KMS-11 (cell line): ENCODE results near the gene SLC30A1.

ENCODE experiments used
- H2AFZ ChIP-seq: fragments of 200-600 bp; sonication (generic); 2 replicates; pipeline ENCODE4 v1.6.1; 2016; ENCODE audit warnings: antibody characterized with exemption, mixed run types, low read depth
- H3K27ac ChIP-seq: fragments of 200-600 bp; sonication (generic); 2 replicates; pipeline ENCODE4 v1.6.1; 2016; ENCODE audit warnings: mild to moderate bottlenecking, mixed run types
- H3K27me3 ChIP-seq: fragments of 200-600 bp; sonication (generic); 2 replicates; pipeline ENCODE4 v1.6.1; 2017; ENCODE audit warnings: mild to moderate bottlenecking, low read depth, mixed run types, moderate library complexity; ENCODE audit not compliant: insufficient read depth
- H3K36me3 ChIP-seq: fragments of 200-600 bp; sonication (generic); 2 replicates; pipeline ENCODE4 v1.6.1; 2017; ENCODE audit warnings: mild to moderate bottlenecking, mixed run types; ENCODE audit not compliant: insufficient read depth
- H3K4me1 ChIP-seq: fragments of 200-600 bp; sonication (generic); 2 replicates; pipeline ENCODE4 v1.6.1; 2016; ENCODE audit warnings: mild to moderate bottlenecking, low read depth, mixed run types; ENCODE audit not compliant: poor library complexity, severe bottlenecking
- H3K4me2 ChIP-seq: fragments of 200-600 bp; sonication (generic); 2 replicates; pipeline ENCODE4 v1.7.0; 2016; ENCODE audit warnings: mild to moderate bottlenecking, mixed run types
- H3K4me3 ChIP-seq: fragments of 200-600 bp; sonication (generic); IDR thresholded peaks from 2 replicates; pipeline ENCODE4 v1.6.1; 2017; ENCODE audit warnings: low read depth, low read length, mixed read lengths; ENCODE audit not compliant: insufficient read depth
- H3K79me2 ChIP-seq: fragments of 200-600 bp; sonication (generic); 2 replicates; pipeline ENCODE4 v1.6.1; 2016; ENCODE audit warnings: low read depth, mixed run types; ENCODE audit not compliant: insufficient read depth
- H3K9ac ChIP-seq: fragments of 200-600 bp; sonication (generic); 2 replicates; pipeline ENCODE4 v1.6.1; 2016; ENCODE audit warnings: mild to moderate bottlenecking, mixed run types
- H4K20me1 ChIP-seq: fragments of 200-600 bp; sonication (generic); 2 replicates; pipeline ENCODE4 v1.6.1; 2016; ENCODE audit warnings: mild to moderate bottlenecking, mixed run types; ENCODE audit not compliant: insufficient read depth
- TF ChIP-seq, protein P1 (sequence below): fragments of 200-600 bp; sonication (generic); conservative IDR thresholded peaks from 2 replicates; pipeline ENCODE4 v1.6.1; 2017; ENCODE audit warnings: low read depth, mild to moderate bottlenecking, antibody characterized with exemption, low read length, moderate library complexity, mixed read lengths

SLC30A1 gene

DNA sequence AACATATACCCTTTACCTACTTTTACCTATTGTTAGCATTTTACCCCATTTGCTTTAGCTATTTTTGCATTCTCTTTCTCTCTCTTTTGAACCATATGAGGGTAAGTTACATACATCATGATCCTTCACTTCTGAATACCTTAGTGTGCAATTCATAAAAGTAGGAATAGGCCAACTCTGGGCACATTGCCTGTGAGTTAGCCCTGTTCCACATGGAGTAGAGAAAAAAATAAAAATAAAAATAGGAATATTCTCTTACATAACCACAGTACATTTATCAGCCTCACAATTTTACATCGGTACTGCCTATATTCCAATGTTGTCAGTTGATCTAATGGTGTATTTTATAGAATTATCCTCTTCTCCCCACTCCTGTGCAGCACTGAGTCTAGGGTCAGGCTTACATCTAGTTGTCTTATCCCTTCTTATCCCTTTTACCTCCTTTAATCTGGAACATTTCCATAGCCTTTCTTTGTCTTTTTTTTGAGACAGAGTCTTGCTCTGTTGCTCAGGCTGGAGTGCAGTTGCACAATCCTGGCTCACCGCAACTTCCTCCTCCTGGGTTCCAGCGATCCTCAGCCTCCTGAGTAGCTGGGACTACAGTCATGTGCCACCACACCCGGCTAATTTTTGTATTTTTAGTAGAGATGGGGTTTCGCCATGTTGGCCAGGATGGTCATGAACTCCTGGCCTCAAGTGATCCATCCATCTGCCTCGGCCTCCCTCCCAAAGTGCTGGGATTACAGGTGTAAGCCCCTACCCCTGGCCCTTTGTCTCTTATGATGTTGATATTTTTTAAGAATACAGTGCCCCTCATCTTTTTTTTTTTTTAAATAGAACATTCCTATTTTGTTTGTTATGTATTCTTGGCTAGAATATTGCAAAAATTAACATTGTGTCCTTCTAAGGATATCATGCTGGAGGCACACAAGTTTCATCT is 11.1 kb upstream of the SLC30A1 start:
- Histone ChIP-seq H3K79me2 (no peaks in the 10 kb centered on the region), H3K27ac (no peak overlapping the region), H3K36me3 (no peaks in the 10 kb centered on the region), H2AFZ (no peak overlapping the region), H3K9ac (no peak overlapping the region), H3K4me1 (no peaks in the 10 kb centered on the region), H3K4me2 (no peak overlapping the region), H4K20me1 (no peaks in the 10 kb centered on the region), H3K4me3 (no peak overlapping the region), H3K27me3 (no peaks in the 10 kb centered on the region)
- TF ChIP-seq, protein P1, sequence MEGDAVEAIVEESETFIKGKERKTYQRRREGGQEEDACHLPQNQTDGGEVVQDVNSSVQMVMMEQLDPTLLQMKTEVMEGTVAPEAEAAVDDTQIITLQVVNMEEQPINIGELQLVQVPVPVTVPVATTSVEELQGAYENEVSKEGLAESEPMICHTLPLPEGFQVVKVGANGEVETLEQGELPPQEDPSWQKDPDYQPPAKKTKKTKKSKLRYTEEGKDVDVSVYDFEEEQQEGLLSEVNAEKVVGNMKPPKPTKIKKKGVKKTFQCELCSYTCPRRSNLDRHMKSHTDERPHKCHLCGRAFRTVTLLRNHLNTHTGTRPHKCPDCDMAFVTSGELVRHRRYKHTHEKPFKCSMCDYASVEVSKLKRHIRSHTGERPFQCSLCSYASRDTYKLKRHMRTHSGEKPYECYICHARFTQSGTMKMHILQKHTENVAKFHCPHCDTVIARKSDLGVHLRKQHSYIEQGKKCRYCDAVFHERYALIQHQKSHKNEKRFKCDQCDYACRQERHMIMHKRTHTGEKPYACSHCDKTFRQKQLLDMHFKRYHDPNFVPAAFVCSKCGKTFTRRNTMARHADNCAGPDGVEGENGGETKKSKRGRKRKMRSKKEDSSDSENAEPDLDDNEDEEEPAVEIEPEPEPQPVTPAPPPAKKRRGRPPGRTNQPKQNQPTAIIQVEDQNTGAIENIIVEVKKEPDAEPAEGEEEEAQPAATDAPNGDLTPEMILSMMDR: no peak

DNA sequence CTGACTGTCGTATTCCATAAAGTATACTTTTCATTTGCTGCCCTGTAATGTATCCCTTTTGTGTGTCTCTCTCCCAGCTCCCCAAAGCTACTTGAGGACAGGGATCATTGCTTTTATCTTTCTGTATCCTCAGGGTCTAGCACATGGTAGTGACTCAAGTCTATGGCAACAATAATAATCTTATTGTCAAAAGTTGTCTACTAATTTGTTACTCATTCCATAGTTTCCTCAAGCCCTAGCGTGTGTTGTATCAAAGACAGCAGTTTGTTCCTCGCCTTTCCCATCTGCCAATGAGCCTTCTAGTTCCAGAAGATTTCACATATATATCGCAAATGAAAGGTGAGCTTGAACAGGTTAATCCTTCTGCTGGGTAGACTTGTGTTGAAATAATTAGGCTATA is 9.8 kb upstream of the SLC30A1 start:
- H3K9ac ChIP-seq: no peak overlapping the region
- no peaks in the 10 kb centered on the region for H3K27me3 ChIP-seq
- H3K79me2 ChIP-seq: no peaks in the 10 kb centered on the region
- no peaks in the 10 kb centered on the region for H3K36me3 ChIP-seq
- H3K4me1 ChIP-seq: no peaks in the 10 kb centered on the region
- no peak overlapping the region for H3K4me2 ChIP-seq
- TF ChIP-seq, protein P1: no peak
- no peak overlapping the region for H3K4me3 ChIP-seq
- H2AFZ ChIP-seq: no peak overlapping the region
- H3K27ac ChIP-seq: no peak overlapping the region
- no peaks in the 10 kb centered on the region for H4K20me1 ChIP-seq

GRCh38 chr1:211587123-211587522 is 8.2 kb upstream of the SLC30A1 start:
- H3K27me3 ChIP-seq: no peaks in the 10 kb centered on the region
- no peak overlapping the region for H2AFZ ChIP-seq
- H4K20me1 ChIP-seq: no peaks in the 10 kb centered on the region
- H3K27ac ChIP-seq: no peak overlapping the region
- no peaks in the 10 kb centered on the region for H3K79me2 ChIP-seq
- no peaks in the 10 kb centered on the region for H3K36me3 ChIP-seq
- H3K4me2 ChIP-seq: no peak overlapping the region
- H3K9ac ChIP-seq: no peak overlapping the region
- peaks cover 11% of the 10 kb centered on the region for H3K4me1 ChIP-seq
- TF ChIP-seq, protein P1: no peak
- H3K4me3 ChIP-seq: no peak overlapping the region

- no peak overlapping the region for H3K4me2 ChIP-seq
- no peak overlapping the region for H3K4me3 ChIP-seq
- H3K79me2 ChIP-seq: no peaks in the 10 kb centered on the region
- no peak overlapping the region for H2AFZ ChIP-seq
- H3K27ac ChIP-seq: no peak overlapping the region
- H3K27me3 ChIP-seq: no peaks in the 10 kb centered on the region
- no peak overlapping the region for H3K9ac ChIP-seq
- TF ChIP-seq, protein P1: no peak
- peaks cover 17% of the 10 kb centered on the region for H3K4me1 ChIP-seq
- H3K36me3 ChIP-seq: no peaks in the 10 kb centered on the region
- no peaks in the 10 kb centered on the region for H4K20me1 ChIP-seq
These were observed 7.6 kb upstream of the SLC30A1 start for GRCh38 chr1:211586538-211586937.
